ENCODE measurements around the gene S100PBP.

DNA sequence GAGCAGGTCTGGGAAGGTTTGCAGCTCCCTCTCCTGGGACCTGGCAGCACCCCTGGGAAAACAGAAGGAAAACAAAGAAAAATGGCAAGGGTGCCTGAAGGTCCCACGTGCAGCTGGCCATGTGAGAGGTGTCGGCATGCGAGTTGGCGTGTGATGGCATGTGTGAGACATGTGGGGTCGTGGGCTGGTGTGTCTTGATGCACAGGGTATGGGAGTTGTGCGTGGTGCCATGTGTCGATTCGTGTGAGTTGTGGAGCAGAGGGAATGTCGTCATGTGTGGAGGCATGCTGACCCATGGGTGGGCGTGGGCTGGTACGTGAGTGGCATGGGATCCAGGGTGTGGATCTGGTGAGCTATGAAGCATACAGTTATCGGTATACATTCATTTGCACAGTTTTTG, 70.2 kb downstream of the S100PBP start:
- TF ChIP-seq, protein P1, sequence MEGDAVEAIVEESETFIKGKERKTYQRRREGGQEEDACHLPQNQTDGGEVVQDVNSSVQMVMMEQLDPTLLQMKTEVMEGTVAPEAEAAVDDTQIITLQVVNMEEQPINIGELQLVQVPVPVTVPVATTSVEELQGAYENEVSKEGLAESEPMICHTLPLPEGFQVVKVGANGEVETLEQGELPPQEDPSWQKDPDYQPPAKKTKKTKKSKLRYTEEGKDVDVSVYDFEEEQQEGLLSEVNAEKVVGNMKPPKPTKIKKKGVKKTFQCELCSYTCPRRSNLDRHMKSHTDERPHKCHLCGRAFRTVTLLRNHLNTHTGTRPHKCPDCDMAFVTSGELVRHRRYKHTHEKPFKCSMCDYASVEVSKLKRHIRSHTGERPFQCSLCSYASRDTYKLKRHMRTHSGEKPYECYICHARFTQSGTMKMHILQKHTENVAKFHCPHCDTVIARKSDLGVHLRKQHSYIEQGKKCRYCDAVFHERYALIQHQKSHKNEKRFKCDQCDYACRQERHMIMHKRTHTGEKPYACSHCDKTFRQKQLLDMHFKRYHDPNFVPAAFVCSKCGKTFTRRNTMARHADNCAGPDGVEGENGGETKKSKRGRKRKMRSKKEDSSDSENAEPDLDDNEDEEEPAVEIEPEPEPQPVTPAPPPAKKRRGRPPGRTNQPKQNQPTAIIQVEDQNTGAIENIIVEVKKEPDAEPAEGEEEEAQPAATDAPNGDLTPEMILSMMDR (conservative IDR thresholded peaks at IDR 0.05; ENCODE audit: low read length): no peak
- no peak for TF ChIP-seq EZH2phosphoT487 (IDR thresholded peaks at IDR 0.05; ENCODE audit: borderline replicate concordance)

All from Loucy (cell line).